Keratinocyte (primary cell): ENCODE results near the gene CD7. TPM values are rescaled to one million over a fixed set of nuclear protein-coding genes. Genes with fewer than 3 reads are reported as not detected.

Source experiments
- DNase-seq: peaks from one replicate; pipeline ENCODE4 v3.0.0-alpha.2; 2011; ENCODE audit warnings: low read depth, missing footprints, low spot score
- FAIRE-seq: peaks from 2 replicates; lab custom pipeline; 2011; peaks lifted over from hg19 to GRCh38; lab: Jason Lieb, UNC
- H2AFZ ChIP-seq: 2 replicates; pipeline ENCODE4 v1.6.0; 2012; ENCODE audit warnings: low read length, control low read depth, inconsistent platforms; ENCODE audit not compliant: control insufficient read depth
- H3K27ac ChIP-seq: 2 replicates; pipeline ENCODE4 v1.5.1; 2011; ENCODE audit warnings: low read length; ENCODE audit not compliant: control insufficient read depth, insufficient read depth
- H3K27me3 ChIP-seq: 3 replicates; pipeline ENCODE4 v1.6.0; 2011; ENCODE audit warnings: low read length; ENCODE audit not compliant: control insufficient read depth, insufficient read depth; ENCODE audit errors: extremely low read depth
- H3K36me3 ChIP-seq, 2 experiments: 2 replicates in 1 of 2; 3 replicates in 1 of 2; pipeline ENCODE4 v1.5.1; 2011; ENCODE audit warnings: low read length in 2 of 2, mild to moderate bottlenecking in 1 of 2; ENCODE audit not compliant: control insufficient read depth in 2 of 2, insufficient read depth in 2 of 2; ENCODE audit errors: extremely low read depth in 1 of 2
- H3K4me1 ChIP-seq: 3 replicates; pipeline ENCODE4 v1.5.1; 2011; ENCODE audit warnings: low read length; ENCODE audit not compliant: control insufficient read depth, insufficient read depth; ENCODE audit errors: extremely low read depth
- H3K4me2 ChIP-seq: 3 replicates; pipeline ENCODE4 v1.6.0; 2011; ENCODE audit warnings: low read depth, low read length; ENCODE audit not compliant: control insufficient read depth, insufficient read depth; ENCODE audit errors: extremely low read depth
- H3K4me3 ChIP-seq, 3 experiments: fragments of 200-600 bp in 1 of 3; sonication (generic) in 1 of 3; 2 replicates in 2 of 3; 3 replicates in 1 of 3; pipeline ENCODE4 v1.5.1; 2011 to 2016; ENCODE audit warnings: low read length in 3 of 3, mild to moderate bottlenecking in 3 of 3, control low read depth in 2 of 3, inconsistent platforms in 1 of 3, low read depth in 1 of 3, mixed read lengths in 1 of 3, mixed run types in 1 of 3, moderate library complexity in 1 of 3; ENCODE audit not compliant: control insufficient read depth in 2 of 3, insufficient read depth in 2 of 3; ENCODE audit errors: extremely low read depth in 1 of 3
- H3K79me2 ChIP-seq: 2 replicates; pipeline ENCODE4 v1.6.0; 2012; ENCODE audit warnings: low read length; ENCODE audit not compliant: control insufficient read depth, insufficient read depth
- H3K9ac ChIP-seq: 3 replicates; pipeline ENCODE4 v1.6.0; 2011; ENCODE audit warnings: low read length; ENCODE audit not compliant: control insufficient read depth, insufficient read depth; ENCODE audit errors: extremely low read depth
- H3K9me1 ChIP-seq: 3 replicates; pipeline ENCODE4 v1.6.0; 2011; ENCODE audit warnings: low read length; ENCODE audit not compliant: control insufficient read depth, insufficient read depth; ENCODE audit errors: extremely low read depth
- H3K9me3 ChIP-seq: 2 replicates; pipeline ENCODE4 v1.5.1; 2012; ENCODE audit warnings: low read depth, low read length; ENCODE audit not compliant: control insufficient read depth
- H4K20me1 ChIP-seq: 3 replicates; pipeline ENCODE4 v1.6.0; 2011; ENCODE audit warnings: low read length; ENCODE audit not compliant: control insufficient read depth, insufficient read depth; ENCODE audit errors: extremely low read depth
- CTCF ChIP-seq, 3 experiments: IDR thresholded peaks in 1 of 3; conservative IDR thresholded peaks in 1 of 3; optimal IDR thresholded peaks in 1 of 3; 2 replicates in 2 of 3; 3 replicates in 1 of 3; pipeline versions ENCODE3 to v1.5.1; 2011; ENCODE audit warnings: low read length in 3 of 3, mild to moderate bottlenecking in 3 of 3, moderate library complexity in 2 of 3, control low read depth in 1 of 3, inconsistent platforms in 1 of 3; ENCODE audit not compliant: insufficient read depth in 2 of 3; ENCODE audit errors: extremely low read depth in 1 of 3
- EZH2 ChIP-seq: IDR thresholded peaks from one replicate; pipeline ENCODE4 v1.6.1; 2012; ENCODE audit warnings: inconsistent platforms, mild to moderate bottlenecking, low read length, moderate library complexity
- dilution Hi-C: fragments of 300-500 bp; cut with MboI; formaldehyde crosslinking; loops from one replicate; pipeline ENCODE4 v1.7.0; 2020; ENCODE audit warnings: low sequenced_read_pairs; ENCODE audit not compliant: extremely low pct_ligation_motif_present
- polyA plus RNA-seq, 5 experiments: library from polyadenylated mRNA; depleted of rRNA in 3 of 5; stranded (reverse) in 3 of 5; stranded (forward) in 1 of 5; unstranded in 1 of 5; fragments of >200 nt; gene quantifications; 1 replicate in 1 of 5; 2 replicates in 3 of 5; 3 replicates in 1 of 5; pipeline versions ENCODE4 v1.2.1 to v1.2.3, GENCODE V29; 2011 to 2012; ENCODE audit warnings: missing spikeins in 2 of 5, low read depth in 1 of 5, low replicate concordance in 1 of 5

Gene CD7
- polyA plus RNA-seq, 1 donor (not counting 4 experiments of a cell fraction or from before 2014, with no cell fraction given), result not detected

DNA sequence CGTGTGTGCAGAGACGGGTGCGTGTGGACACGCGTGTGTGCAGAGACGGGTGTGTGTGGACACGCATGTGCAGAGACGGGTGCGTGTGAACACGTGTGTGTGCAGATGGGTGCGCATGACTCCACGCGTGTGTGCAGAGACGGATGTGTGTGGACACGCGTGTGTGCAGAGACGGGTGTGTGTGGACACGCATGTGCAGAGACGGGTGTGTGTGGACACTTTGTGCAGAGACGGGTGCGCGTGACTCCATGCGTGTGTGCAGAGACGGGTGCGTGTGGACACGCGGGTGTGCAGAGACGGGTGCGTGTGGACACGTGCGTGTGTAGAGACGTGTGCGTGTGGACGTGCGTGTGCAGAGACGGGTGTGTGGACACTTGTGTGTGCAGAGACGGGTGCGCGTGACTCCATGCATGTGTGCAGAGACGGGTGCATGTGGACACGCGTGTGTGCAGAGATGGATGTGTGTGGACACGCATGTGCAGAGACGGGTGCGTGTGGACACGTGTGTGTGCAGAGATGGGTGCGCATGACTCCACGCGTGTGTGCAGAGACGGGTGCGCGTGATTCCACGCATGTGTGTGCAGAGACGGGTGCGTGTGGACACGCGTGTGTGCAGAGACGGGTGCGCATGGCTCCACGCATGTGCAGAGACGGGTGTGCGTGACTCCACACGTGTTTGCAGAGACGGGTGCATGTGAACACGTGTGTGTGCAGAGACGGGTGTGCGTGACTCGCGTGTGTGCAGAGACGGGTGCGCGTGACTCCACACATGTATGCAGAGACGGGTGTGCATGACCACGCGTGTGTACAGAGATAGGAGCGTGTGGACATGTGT is 1.6 kb upstream of the CD7 start:
- FAIRE-seq (no peak), DNase-seq (no peak)
- Histone ChIP-seq H3K9me1 (no peaks in the 10 kb centered on the region), H3K9ac (no peak overlapping the region), H3K4me1 (no peaks in the 10 kb centered on the region), H3K36me3 (no peaks in the 10 kb centered on the region), H3K79me2 (no peaks in the 10 kb centered on the region), H3K4me2 (no peak overlapping the region), H3K27me3 (peaks cover 51% of the 10 kb centered on the region), H3K4me3 (no peak overlapping the region), H3K9me3 (peaks cover 15% of the 10 kb centered on the region), H4K20me1 (no peaks in the 10 kb centered on the region), H2AFZ (no peak overlapping the region), H3K27ac (no peak overlapping the region)
- dilution Hi-C loops, result no loop called here
- TF ChIP-seq CTCF (optimal IDR thresholded peaks at IDR 0.05 in 1 of 3, IDR thresholded peaks at IDR 0.05 in 1 of 3, conservative IDR thresholded peaks at IDR 0.05 in 1 of 3; ENCODE audit: extremely low read depth in 1 of 3, insufficient read depth in 2 of 3, low read length in 3 of 3) (no peak), EZH2 (no peak)

DNA sequence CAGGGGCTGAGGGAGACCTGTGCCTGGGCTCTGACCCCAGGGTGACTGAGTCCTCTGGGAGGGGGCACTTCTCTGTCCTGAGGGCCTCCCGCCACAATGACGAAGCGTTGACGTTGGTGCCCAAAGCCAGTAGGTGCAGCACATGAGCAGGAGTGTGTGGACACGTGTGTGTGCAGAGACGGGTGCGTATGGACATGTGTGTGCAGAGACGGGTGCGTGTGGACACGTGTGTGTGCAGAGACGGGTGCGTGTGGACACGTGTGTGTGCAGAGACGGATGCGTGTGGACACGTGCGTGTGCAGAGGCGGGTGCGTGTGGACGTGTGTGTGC is 726 bp upstream of the CD7 start:
- FAIRE-seq, result no peak
- Histone ChIP-seq H2AFZ (no peak overlapping the region), H3K27me3 (peaks cover 57% of the 10 kb centered on the region), H3K4me3 (no peak overlapping the region), H3K4me1 (no peaks in the 10 kb centered on the region), H3K4me2 (no peak overlapping the region), H3K79me2 (no peaks in the 10 kb centered on the region), H3K9me3 (peaks cover 15% of the 10 kb centered on the region), H3K9me1 (no peaks in the 10 kb centered on the region), H3K36me3 (no peaks in the 10 kb centered on the region), H4K20me1 (no peaks in the 10 kb centered on the region), H3K27ac (no peak overlapping the region), H3K9ac (no peak overlapping the region)
- TF ChIP-seq EZH2 (no peak), CTCF (optimal IDR thresholded peaks at IDR 0.05 in 1 of 3, IDR thresholded peaks at IDR 0.05 in 1 of 3, conservative IDR thresholded peaks at IDR 0.05 in 1 of 3; ENCODE audit: extremely low read depth in 1 of 3, insufficient read depth in 2 of 3, low read length in 3 of 3) (no peak)
- DNase-seq, result no peak
- dilution Hi-C loops, result no loop called here
